Mammary epithelial cell (primary cell): ENCODE data around the gene OR4D1.
"Not testable (repeated sequence)": the region's sequence is repeated elsewhere in the genome, so short reads cannot be mapped to it uniquely, and the experiment has no call there.

Experiments
- CTCF ChIP-seq, 2 donors: IDR thresholded peaks in 1 of 2; conservative IDR thresholded peaks in 1 of 2; 2 replicates each; pipeline ENCODE4 v1.5.1; 2011 to 2012; ENCODE audit warnings: inconsistent platforms in 2 of 2, low read length in 2 of 2, mild to moderate bottlenecking in 2 of 2, control low read depth in 1 of 2, low read depth in 1 of 2; ENCODE audit not compliant: insufficient read depth in 1 of 2; ENCODE audit errors: extremely low read depth in 1 of 2
- EZH2 ChIP-seq: IDR thresholded peaks from 2 replicates; pipeline ENCODE4 v1.6.1; 2012; ENCODE audit warnings: low read length, inconsistent platforms, borderline replicate concordance

GRCh38 chr17:58132697-58133096 is 15.5 kb upstream of the OR4D1 start:
- TF ChIP-seq CTCF (conservative IDR thresholded peaks at IDR 0.05 in 1 of 2, IDR thresholded peaks at IDR 0.05 in 1 of 2; ENCODE audit: extremely low read depth in 1 of 2, insufficient read depth in 1 of 2, low read depth in 1 of 2, low read length in 2 of 2); EZH2: not testable (repeated sequence)
